Measurements from ENCODE around the gene ABCA7.

- TF ChIP-seq POLR2A (IDR thresholded peaks at IDR 0.05) (no peak), CTCF (IDR thresholded peaks at IDR 0.05) (no peak)
These were observed 34.9 kb upstream of the ABCA7 start for GRCh38 chr19:1004803-1005664.

Measured in testis (tissue), 2 donors.